ENCODE results near the gene PPM1E. TPM values are rescaled to one million over a fixed set of nuclear protein-coding genes. Genes with fewer than 3 reads are reported as not detected.
"Not testable (repeated sequence)": the region's sequence is repeated elsewhere in the genome, so short reads cannot be mapped to it uniquely, and the experiment has no call there.

The PPM1E gene
- total RNA-seq, 2 donors from 2014 or later = 0.19 TPM; not detected in 1

DNA sequence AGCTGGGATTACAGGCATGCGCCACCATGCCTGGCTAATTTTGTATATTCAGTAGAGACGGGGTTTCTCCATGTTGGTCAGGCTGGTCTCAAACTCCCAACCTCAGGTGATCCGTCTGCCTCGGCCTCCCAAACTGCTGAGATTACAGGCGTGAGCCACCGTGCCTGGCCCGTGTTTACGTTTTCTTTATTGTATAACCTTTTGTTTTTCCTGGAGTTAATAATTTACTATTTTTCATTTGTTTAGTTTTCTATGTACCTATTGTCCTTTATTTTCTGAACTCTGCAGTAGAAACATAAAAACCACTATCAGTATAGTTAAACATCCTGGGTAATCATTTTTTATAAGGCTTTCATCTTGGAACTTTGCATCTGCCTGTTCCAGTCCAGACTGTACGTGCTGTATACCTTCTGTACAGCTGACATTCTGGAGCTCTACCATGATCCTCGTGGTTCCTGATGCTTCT, 73.6 kb downstream of the PPM1E start:
- no peak for DNase-seq (ENCODE audit: low spot score)
- intact Hi-C loops (cut with DNase I) = no loop called here

DNA sequence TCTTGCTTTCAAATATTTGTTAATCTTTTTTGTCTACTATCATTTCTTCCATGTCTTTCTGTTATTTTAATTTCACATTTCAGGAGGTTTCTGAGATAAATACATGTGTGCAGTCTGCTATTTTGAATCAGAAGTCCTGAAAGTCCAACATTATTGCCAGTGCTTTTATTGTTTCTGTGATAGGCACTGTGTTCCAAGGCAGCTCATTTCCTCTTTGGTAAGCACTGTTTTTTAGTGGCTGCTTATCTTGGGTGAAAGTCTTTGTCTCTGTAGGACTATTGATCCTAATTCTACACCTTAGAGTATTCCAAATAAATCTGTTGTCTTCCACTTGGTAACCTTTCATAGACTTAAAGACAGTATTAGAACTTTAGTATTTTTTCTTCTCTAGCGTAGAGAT, 76.1 kb downstream of the PPM1E start:
- intact Hi-C loops (cut with DNase I) = no loop called here

DNA sequence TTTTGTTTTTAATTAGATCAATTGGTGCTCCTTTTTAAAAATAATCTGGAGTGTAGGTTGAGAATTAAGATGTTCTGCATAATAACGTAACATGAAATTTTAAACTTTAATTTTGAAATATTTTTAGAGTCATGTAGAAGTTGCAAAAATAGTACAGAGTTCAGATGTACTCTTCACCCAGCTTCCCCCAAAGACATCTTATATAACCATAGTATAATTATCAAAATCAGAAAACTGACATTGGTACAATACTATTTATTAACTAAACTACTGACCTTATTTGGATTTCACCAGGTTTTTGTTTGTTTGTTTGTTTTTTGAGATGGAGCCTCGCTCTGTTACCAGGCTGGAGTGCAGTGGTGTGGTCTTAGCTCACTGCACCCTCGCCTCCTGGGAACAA, 76.9 kb downstream of the PPM1E start:
- no peak for DNase-seq (ENCODE audit: low spot score)
- intact Hi-C loops (cut with DNase I) = no loop called here

More for the DNA sequence above, 76.1 kb downstream of the PPM1E start:
- DNase-seq (ENCODE audit: low spot score) = no peak

GRCh38 chr17:58837699-58838098, 82.0 kb downstream of the PPM1E start:
- intact Hi-C loops (cut with DNase I) = no loop called here
- DNase-seq (ENCODE audit: low spot score) = no peak

DNA sequence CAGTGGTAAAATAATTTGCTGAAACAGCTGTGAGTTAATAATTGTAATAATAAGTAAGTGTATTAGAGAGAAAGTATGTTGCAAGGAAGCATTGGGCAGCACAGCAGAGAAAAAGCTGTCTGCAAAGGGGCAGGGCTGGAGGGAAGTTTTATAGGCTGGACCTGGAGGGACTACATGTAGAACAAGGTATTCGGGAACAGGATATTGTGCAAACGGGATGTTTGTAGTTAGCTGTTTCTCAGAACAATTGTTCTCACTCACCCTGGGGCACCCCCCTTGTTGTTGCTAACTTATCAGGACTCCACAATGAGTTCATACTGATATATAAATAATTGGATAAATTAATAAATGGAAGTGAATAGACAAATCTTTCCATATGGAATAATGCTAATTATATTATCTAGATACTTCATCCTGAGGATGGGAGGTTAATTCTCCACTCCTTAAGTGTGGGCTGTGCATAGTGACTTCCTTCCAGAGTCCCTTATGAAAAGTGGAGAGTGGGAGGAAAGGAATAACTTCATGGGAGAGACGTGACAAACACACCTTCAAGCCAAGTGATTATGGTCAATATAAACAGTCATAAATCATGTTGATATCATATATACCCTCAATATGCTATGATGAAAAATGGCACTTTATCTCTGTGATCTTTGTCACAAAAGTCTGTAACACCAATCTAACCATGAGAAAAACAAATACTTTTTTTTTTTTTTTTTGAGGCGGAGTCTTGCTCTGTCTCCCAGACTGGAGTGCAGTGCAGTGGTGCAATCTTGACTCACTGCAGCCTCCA, 85.4 kb downstream of the PPM1E start:
- no peak for DNase-seq (ENCODE audit: low spot score)
- intact Hi-C loops (cut with DNase I) = no loop called here

GRCh38 chr17:58846413-58846812, 90.8 kb downstream of the PPM1E start:
- intact Hi-C loops (cut with DNase I); DNase-seq (ENCODE audit: low spot score): not testable (repeated sequence)

DNA sequence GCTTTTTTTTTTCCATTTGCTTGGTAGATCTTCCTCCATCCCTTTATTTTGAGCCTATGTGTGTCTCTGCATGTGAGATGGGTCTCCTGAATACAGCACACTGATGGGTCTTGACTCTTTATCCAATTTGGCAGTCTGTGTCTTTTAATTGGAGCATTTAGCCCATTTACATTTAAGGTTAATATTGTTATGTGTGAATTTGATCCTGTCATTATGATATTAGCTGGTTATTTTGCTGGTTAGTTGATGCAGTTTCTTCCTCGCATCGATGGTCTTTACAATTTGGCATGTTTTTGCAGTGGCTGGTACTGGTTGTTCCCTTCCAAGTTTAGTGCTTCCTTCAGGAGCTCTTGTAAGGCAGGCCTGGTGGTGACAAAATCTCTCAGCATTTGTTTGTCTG, 94.5 kb downstream of the PPM1E start:
- DNase-seq (ENCODE audit: low spot score); intact Hi-C loops (cut with DNase I): not testable (repeated sequence)

GRCh38 chr17:58865301-58865700, 109.6 kb downstream of the PPM1E start:
- intact Hi-C loops (cut with DNase I) = no loop called here
- DNase-seq (ENCODE audit: low spot score) = no peak

- intact Hi-C loops (cut with DNase I) = no loop called here
- DNase-seq (ENCODE audit: low spot score) = no peak
Observed at GRCh38 chr17:58870747-58871146, 115.1 kb downstream of the PPM1E start.

DNA sequence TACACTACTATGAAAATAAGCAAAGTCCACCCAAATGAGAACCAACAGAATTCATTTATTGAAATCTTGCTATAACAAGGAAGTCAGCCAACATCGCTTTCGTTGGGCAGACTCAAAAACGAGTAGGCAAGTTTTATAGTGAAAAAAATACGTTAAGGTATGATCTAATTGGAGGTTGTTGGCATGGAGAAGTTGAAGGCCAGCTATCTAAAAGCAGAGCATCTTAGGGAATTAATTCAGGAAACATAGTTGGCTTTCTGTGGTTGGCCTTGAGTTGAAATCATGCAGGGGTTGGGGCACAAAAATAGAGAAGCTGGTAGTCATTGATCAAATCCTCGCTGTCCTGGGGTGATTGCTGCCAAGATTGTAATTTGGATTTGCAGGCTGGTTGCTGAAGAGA, 118.3 kb downstream of the PPM1E start:
- DNase-seq (ENCODE audit: low spot score) = no peak
- intact Hi-C loops (cut with DNase I) = no loop called here

- DNase-seq (ENCODE audit: low spot score) = no peak
- intact Hi-C loops (cut with DNase I) = no loop called here
Observed at GRCh38 chr17:58875261-58875660, 119.6 kb downstream of the PPM1E start.

GRCh38 chr17:58884161-58884560, 128.5 kb downstream of the PPM1E start:
- DNase-seq (ENCODE audit: low spot score) = no peak
- intact Hi-C loops (cut with DNase I) = no loop called here

GRCh38 chr17:58886514-58886913, 130.9 kb downstream of the PPM1E start:
- DNase-seq (ENCODE audit: low spot score) = no peak
- intact Hi-C loops (cut with DNase I) = no loop called here

DNA sequence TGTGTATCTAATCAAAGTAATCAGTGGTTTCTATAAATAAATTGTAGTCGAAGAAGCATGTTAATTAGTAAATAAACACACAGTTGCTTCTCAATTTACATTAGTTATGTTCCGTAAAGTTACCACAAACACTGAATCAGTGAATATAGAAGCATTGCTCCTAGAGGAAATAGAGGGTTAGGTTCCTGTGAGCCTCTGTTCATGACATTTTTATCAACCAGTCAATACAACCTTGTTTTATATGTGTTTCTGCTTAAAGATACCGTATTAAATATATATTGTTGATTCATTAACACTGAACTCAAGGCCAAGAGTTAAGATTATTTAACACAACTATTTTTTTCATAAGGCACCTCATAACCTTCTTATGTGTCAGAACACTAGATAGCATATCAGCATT, 134.3 kb downstream of the PPM1E start:
- intact Hi-C loops (cut with DNase I) = no loop called here
- no peak for DNase-seq (ENCODE audit: low spot score)

GRCh38 chr17:58899191-58899590, 143.5 kb downstream of the PPM1E start:
- DNase-seq (ENCODE audit: low spot score) = no peak
- intact Hi-C loops (cut with DNase I) = no loop called here

- intact Hi-C loops (cut with DNase I) = no loop called here
- DNase-seq (ENCODE audit: low spot score) = no peak
Observed at GRCh38 chr17:58902322-58902721, 146.7 kb downstream of the PPM1E start.

GRCh38 chr17:58911741-58912343, 156.2 kb downstream of the PPM1E start:
- intact Hi-C loops (cut with DNase I) = no loop called here
- no peak for DNase-seq (ENCODE audit: low spot score)

DNA sequence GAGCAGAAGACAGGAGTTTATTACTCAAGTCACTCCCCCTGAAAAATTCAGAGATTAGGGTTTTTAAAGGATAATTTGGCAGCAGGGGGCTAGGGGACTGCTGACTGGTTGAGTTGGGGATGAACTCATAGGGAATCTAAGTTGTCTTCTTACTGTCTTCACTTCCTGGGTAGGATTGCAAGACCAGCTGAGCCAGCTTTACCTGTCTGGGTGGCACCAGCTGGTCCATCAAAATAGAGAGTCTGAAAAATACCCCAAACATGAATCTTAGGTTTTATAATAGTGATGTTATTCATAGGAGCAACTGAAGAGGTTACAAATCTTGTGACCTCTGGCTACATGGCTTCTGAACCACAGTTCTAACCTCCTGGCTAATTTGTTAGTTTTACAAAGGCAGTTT, 157.9 kb downstream of the PPM1E start:
- intact Hi-C loops (cut with DNase I) = no loop called here
- no peak for DNase-seq (ENCODE audit: low spot score)

GRCh38 chr17:58913971-58914769, 158.5 kb downstream of the PPM1E start:
- intact Hi-C loops (cut with DNase I) = no loop called here
- DNase-seq (ENCODE audit: low spot score) = no peak

DNA sequence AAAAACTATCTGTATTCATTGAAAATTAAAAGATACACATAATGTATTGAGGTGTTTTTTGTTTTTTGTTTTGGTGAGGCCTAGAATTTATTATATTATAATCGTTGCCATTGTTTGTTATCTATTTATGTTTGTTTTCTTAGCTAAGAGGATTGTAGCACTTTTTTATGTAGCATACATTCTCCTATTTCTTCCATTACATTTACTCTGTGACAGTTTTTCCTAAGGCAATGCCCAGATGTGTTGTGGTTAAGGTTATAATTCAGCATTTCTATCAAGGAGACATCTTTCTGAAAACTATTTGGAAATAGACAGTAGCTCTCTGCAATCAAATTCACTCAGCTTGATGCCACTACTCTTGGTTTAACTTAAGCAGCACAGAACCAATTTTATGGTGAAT, 161.6 kb downstream of the PPM1E start:
- intact Hi-C loops (cut with DNase I) = no loop called here
- no peak for DNase-seq (ENCODE audit: low spot score)
